ENCODE results near the gene FXYD4.

The FXYD4 gene

DNA sequence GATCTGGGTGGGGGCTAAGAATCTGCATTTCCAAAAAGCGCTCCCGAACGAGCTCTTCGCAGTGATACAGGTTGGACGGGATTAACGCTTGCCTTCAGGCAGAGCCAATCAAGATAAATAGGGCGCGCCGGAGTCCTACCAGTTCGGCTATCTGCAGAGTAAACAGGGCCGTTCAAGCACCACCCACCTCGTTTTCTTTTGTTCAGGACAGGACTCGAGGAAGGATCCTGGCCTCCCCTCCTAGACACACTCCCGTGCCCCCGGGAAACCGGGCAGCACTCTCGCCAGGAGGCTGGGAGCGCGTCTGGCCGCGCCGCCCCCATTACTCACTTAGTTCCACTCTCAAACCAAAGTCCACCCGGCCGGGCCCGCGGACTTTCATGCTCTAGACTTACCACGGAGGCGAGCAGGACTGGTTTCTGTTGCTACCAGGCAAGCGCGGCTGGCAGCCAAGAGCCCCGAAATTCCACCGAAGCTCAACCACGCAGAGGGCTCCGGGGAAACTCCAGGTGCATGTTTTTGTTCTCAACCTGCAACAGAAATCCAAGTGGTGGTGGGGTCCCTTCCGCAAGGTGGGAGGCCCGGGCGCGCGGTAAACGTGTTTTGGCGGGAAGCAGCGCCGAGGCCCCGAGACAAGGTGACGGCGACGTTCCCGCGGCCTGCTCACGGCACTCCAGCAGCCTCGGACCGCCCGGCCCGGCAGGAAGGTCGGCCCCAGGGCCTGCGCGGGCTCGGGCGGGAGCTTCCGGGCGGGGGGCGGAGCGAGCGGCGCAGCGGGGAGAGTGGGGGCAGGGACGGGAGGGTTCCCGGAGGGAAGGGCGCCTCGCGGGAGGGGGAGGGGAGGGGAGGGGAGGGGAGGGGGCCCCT lies 24.9 kb downstream of the FXYD4 start:
- peak; percentile 55 for DNase-seq (ENCODE audit: low read depth)

- DNase-seq (ENCODE audit: low read depth), result peak; percentile 58
These were observed 25.6 kb downstream of the FXYD4 start for GRCh38 chr10:43396928-43397624.

DNA sequence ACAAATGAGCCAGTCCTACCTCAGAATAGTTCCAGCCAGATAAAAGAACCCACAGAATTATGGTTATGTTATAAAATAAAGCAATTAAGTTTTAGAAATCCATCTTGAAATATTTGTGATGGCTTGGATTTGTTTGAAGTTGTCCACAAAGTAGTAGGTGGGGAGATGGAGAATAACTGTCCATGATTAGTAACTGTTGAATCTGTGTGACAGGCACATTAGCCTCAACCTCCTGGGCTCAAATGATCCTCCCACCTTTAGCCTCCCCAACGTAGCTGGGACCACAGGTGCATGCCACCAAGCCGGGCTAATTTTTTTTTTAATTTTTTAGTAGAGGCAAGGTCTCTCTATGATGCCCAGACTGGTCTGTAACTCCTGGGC lies 27.5 kb downstream of the FXYD4 start:
- no peak for DNase-seq (ENCODE audit: low read depth)

DNA sequence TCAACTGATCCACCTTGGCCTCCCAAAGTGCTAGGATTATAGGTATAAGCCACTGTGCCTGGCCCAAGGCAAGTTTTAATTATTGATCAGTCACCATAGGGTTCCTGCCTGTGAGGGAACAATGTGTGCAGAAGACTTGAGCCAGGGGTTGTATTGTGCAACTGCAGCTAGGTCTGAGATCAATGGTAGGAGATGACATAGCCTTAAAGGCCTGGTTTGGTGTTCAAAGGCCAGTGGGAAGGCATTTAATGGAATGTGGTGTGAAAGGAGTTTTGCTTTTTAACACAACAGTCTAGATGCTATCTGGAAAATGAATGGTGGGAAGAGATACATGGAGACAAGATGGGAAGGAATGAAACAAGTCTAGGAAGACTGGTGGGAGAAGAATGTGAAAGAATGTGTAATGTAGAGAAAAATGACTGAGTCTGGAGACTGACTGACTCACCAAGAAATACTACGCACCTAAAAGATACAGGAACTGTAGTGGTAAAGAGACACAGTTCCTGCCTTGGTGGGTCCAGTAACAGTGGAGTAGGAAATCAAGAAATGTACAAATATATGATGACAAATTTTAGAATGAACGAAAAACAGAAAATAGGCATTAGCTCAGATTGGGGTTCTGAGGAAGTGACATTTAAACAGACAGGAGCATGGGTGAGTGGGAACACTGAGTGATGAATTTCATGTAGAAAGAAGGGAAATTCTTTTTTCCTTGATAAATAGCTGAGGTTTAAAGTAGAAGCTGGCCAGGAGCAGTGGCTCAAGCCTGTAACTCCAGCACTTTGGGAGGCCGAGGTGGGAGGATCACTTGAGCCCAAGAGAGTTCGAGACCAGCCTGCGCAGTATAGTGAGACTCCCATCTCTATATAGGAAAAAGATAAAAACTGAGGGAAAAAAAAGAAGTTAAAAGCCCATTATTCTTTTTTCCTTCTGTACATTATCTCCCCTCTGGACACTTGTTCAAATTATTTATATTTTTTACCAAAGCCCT lies 28.2 kb downstream of the FXYD4 start:
- no peak for DNase-seq (ENCODE audit: low read depth)

DNA sequence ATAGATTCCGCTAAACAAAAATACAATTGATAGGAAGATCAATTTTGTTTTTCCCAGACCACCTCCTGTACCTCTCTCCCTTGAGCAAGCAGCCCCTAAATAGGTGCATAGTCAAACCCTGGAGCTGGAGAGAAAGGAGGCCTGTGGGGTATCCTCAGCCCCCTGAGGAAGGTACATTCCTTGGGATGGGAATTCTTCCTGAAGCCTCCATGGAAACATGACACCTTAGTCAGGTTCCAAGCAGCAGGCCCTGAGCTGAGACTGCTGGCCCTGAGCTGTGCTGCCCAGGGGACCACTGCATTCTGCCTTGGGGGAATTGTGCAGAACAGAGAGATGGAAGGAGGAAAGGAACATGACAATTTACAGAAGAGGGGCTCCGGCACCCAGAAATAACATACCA lies 30.2 kb downstream of the FXYD4 start:
- DNase-seq (ENCODE audit: low read depth), result no peak

DNA sequence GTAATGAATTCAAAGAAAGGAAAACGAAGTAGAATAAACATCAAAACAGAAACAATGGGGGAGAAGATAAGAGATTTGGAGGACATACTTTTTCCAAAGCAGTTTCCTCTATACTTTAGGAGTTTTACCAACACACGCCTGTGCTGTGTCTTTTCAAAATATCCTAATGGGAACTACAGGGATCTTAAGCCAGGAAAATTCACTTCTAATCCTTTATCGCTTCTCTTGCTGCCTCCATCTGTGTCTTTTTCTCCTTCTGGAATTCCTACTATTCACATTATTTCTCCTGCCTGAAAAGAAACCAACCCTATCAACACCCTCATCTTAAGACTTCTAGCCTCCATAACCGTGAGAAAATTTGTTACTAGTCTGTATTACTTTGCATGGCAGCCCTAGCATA lies 30.7 kb downstream of the FXYD4 start:
- DNase-seq (ENCODE audit: low read depth), result no peak

DNA sequence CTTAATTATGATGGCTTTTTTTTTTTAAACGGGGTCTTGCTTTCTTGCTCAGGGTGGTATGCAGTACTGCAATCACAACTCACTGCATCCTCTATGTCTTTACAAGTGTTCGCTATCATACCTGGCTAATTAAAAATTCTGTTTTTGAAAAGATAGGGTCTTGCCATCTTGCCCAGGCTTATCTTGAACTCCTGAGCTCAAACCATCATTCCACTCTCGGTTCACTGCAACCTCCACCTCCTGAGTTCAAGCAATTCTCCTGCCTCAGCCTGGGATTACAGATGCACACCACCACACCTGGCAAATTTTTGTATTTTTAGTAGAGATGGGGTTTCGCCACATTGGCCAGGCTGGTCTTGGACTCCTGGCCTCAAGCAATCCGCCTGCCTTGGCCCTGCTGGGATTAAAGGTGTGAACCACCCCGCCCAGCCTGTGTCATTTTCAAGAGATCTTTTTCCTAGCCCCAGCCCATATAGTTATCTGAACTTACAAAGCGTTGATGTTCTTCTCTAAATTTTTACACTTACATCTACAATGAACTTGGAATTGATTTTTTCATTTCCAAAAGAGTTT lies 31.5 kb downstream of the FXYD4 start:
- DNase-seq (ENCODE audit: low read depth), result no peak

- DNase-seq (ENCODE audit: low read depth), result no peak
These were observed 32.7 kb downstream of the FXYD4 start for GRCh38 chr10:43403911-43404703.

DNA sequence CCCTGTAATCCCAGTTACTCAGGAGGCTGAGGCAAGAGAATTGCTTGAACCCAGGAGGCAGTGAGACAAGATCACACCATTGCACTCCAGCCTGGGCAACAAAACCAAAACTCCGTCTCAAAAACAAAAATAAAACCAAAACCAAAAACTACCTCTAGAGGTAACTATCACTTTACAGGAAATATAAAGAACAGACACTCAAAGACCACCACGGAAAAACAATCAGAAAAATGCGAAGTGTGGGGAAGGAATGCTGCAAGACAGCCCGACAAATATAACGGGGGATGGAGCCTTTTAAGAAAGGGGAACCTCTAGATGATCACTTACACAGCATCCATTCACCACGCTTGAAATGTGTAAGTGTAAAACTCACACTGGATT lies 33.3 kb downstream of the FXYD4 start:
- no peak for DNase-seq (ENCODE audit: low read depth)

GRCh38 chr10:43407148-43407575 lies 35.7 kb downstream of the FXYD4 start:
- DNase-seq (ENCODE audit: low read depth), result peak; percentile 28

GRCh38 chr10:43407576-43408330 lies 36.3 kb downstream of the FXYD4 start:
- DNase-seq (ENCODE audit: low read depth), result peak; percentile 79

GRCh38 chr10:43408331-43408709 lies 36.9 kb downstream of the FXYD4 start:
- DNase-seq (ENCODE audit: low read depth), result no peak

- DNase-seq (ENCODE audit: low read depth), result peak; percentile 87
These were observed 37.4 kb downstream of the FXYD4 start, which contains the start of gene HNRNPF for GRCh38 chr10:43408710-43409384. HNRNPF (minus strand) TSS chr10:43409186; CDS start chr10:43387884, 21,302 bp downstream.

DNA sequence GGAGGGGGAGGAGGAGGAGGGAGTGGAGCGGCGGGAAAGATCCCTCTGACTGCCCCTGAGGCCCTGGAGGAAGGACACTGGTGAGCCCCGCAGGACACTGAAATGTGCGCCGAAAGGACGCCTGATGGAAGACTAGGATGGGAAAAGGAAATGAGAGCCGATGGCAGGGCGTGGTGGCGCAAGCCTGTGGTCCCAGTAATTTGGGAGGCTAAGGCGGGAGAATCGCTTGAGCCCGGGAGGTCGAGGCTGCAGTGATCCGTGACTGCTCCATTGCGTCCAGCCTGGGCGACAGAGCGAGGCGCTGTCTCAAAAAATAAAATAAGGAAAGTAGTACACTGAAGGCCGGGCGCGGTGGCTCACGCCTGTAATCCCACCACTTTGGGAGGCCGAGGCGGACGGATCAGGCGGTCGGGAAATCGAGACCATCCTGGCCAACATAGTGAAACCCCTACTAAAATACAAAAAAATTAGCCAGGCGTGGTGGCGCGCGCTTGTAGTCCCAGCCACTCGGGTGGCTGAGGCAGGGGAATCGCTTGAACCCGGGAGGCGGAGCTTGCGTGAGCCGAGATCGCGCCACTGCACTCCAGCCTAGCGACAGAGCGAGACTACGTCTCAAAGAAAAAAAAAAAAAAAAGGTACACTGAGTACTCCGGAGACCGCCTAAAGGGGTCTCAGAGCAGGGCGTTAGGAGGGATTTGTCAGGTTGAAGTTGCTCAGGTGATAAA lies 38.1 kb downstream of the FXYD4 start:
- no peak for DNase-seq (ENCODE audit: low read depth)

GRCh38 chr10:43410345-43410744 lies 38.9 kb downstream of the FXYD4 start:
- no peak for DNase-seq (ENCODE audit: low read depth)

DNA sequence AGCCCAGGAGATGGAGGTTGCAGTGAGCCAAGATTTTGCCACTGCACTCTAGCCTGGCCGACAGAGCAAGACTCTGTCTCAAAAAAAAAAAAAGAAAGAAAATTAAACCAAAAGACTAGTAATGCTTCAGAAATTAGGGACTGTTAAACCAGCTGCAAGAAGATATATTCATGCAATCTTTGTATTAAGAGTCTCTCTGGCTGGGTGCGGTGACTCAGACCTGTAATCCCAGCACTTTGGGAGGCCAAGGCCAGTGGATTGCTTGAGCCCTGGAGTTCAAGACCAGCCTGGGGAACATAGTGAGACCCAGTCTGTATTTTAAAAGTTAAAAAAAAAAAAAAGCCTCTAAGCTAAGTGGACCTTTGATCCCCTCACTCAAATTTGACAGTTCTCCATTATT lies 40.1 kb downstream of the FXYD4 start:
- no peak for DNase-seq (ENCODE audit: low read depth)

GRCh38 chr10:43415544-43415943 lies 44.1 kb downstream of the FXYD4 start:
- no peak for DNase-seq (ENCODE audit: low read depth)

- no peak for DNase-seq (ENCODE audit: low read depth)
These were observed 46.7 kb downstream of the FXYD4 start for GRCh38 chr10:43417950-43418768.
